GM19467 (cell line): ENCODE data around the gene AP1S2.
"Not testable (repeated sequence)": the region's sequence is repeated elsewhere in the genome, so short reads cannot be mapped to it uniquely, and the experiment has no call there.

Experiments used
- ATAC-seq: cut with Tn5 transposase; IDR thresholded peaks from one replicate; pipeline ENCODE4 v1.9.1; 2021; ENCODE audit warnings: mild to moderate bottlenecking, moderate library complexity; ENCODE audit not compliant: unreplicated experiment

Gene AP1S2

GRCh38 chrX:15854712-15855567 lies at the start of gene AP1S2:
AP1S2 (minus strand) TSS chrX:15854813; CDS start chrX:15852524, 2,289 bp downstream.
- ATAC-seq, result peak; percentile 96

GRCh38 chrX:15903186-15903681 lies 48.6 kb upstream of the AP1S2 start:
- peak; percentile 91 for ATAC-seq

GRCh38 chrX:15895334-15895733 lies 40.7 kb upstream of the AP1S2 start:
- ATAC-seq, result no peak

- no peak for ATAC-seq
Measured at GRCh38 chrX:15894724-15895123, 40.1 kb upstream of the AP1S2 start.

GRCh38 chrX:15890463-15890862 lies 35.9 kb upstream of the AP1S2 start:
- no peak for ATAC-seq

GRCh38 chrX:15888062-15888461 lies 33.4 kb upstream of the AP1S2 start:
- ATAC-seq, result no peak

- no peak for ATAC-seq
Measured at GRCh38 chrX:15883540-15883863, 28.9 kb upstream of the AP1S2 start.

GRCh38 chrX:15882704-15883539 lies 28.3 kb upstream of the AP1S2 start:
- ATAC-seq, result peak; percentile 70

GRCh38 chrX:15881381-15881897 lies 26.8 kb upstream of the AP1S2 start:
- ATAC-seq, result no peak

- not testable (repeated sequence) for ATAC-seq
Measured at GRCh38 chrX:15877914-15878313, 23.3 kb upstream of the AP1S2 start.

GRCh38 chrX:15877380-15877779 lies 22.8 kb upstream of the AP1S2 start:
- no peak for ATAC-seq

GRCh38 chrX:15874672-15875071 lies 20.1 kb upstream of the AP1S2 start:
- ATAC-seq, result no peak

GRCh38 chrX:15873566-15873965 lies 19.0 kb upstream of the AP1S2 start:
- no peak for ATAC-seq

GRCh38 chrX:15870310-15870709 lies 15.7 kb upstream of the AP1S2 start:
- no peak for ATAC-seq

GRCh38 chrX:15869695-15870094 lies 15.1 kb upstream of the AP1S2 start:
- ATAC-seq, result no peak

GRCh38 chrX:15866147-15866546 lies 11.5 kb upstream of the AP1S2 start:
- no peak for ATAC-seq

GRCh38 chrX:15864629-15865028 lies 10.0 kb upstream of the AP1S2 start:
- no peak for ATAC-seq

GRCh38 chrX:15864023-15864422 lies 9.4 kb upstream of the AP1S2 start:
- ATAC-seq, result no peak

- no peak for ATAC-seq
Measured at GRCh38 chrX:15860921-15861320, 6.3 kb upstream of the AP1S2 start.

GRCh38 chrX:15858051-15858450 lies 3.4 kb upstream of the AP1S2 start:
- no peak for ATAC-seq

GRCh38 chrX:15856636-15857035 lies 2.0 kb upstream of the AP1S2 start:
- no peak for ATAC-seq

GRCh38 chrX:15856222-15856587 lies 1.6 kb upstream of the AP1S2 start:
- no peak for ATAC-seq
